ENCODE measurements around the gene NVL. TPM values are rescaled to one million over a fixed set of nuclear protein-coding genes. Genes with fewer than 3 reads are reported as not detected.

NVL gene
- total and polyA plus RNA-seq, 2 of the 4 experiments (the other 2 are of a cell fraction) = 16.5 to 18.4 TPM

DNA sequence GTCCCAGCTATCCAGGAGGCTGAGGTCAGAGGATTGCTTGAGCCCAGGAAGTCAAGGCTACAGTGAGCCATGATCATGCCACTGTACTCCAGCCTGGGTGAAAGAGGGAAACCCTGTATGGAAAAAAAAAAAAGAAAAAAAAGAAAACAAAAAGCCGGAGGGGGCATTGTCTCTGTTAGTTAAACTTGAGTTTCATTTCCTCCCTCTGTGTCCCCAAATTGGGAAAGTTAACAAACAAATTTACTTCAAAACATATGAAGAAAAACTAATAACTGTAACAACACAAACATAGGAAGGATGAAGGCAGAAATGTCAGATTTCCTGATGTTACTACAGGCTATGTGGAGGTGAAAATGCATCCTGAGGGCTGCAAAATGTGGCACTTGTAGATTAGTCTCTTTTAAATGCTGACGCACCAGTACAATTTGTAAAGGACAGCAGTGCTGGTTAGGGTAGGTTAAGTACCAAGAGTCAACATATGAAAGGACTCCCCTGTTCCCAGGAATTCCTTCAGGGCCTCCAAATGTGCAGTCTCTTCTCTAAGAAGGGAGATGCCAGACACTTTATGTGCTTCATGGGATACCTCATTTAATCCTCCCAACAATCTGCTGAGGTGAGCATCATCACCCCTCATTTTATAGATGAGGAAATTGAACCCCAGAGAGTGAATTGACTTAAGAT is 94.0 kb downstream of the NVL start:
- Histone ChIP-seq H3K23ac (ENCODE audit: low read depth, low read length) (no peak overlapping the region), H3K27me3 (ENCODE audit: control insufficient read depth, insufficient read depth, low read length) (no peaks in the 10 kb centered on the region), H2BK15ac (ENCODE audit: low read depth, low read length) (no peak overlapping the region), H3K14ac (replicated peaks; ENCODE audit: low read depth, low read length) (no peak overlapping the region), H3K18ac (ENCODE audit: low read depth, low read length) (no peak overlapping the region), H2BK5ac (ENCODE audit: low read depth, low read length, poor library complexity, severe bottlenecking) (no peak overlapping the region), H4K8ac (ENCODE audit: low read depth in 2 of 2, low read length in 2 of 2) (no peak overlapping the region), H2AK5ac (ENCODE audit: low read depth, low read length) (no peak overlapping the region), H3K9me3 (ENCODE audit: control insufficient read depth, insufficient read depth, low read length) (no peaks in the 10 kb centered on the region), H2AFZ (replicated peaks; ENCODE audit: low read length, poor library complexity) (no peak overlapping the region), H4K20me1 (ENCODE audit: insufficient read depth, low read length) (no peaks in the 10 kb centered on the region), H3K9me1 (ENCODE audit: insufficient read depth, low read length) (no peaks in the 10 kb centered on the region), H2BK120ac (ENCODE audit: low read depth, low read length) (no peak overlapping the region), H3K4me3 (ENCODE audit: insufficient read depth, low read depth, low read length) (no peak overlapping the region), H3K56ac (ENCODE audit: extremely low read depth, insufficient read depth, low read length) (no peak overlapping the region), H3K4ac (ENCODE audit: low read depth, low read length) (no peak overlapping the region), H3K27ac (ENCODE audit: insufficient read depth, low read length) (no peak overlapping the region), H3K36me3 (ENCODE audit: control insufficient read depth, insufficient read depth, low read length) (peaks cover 6% of the 10 kb centered on the region), H3K9ac (ENCODE audit: low read depth, low read length) (no peak overlapping the region), H3K4me1 (ENCODE audit: control insufficient read depth, insufficient read depth, low read length) (no peaks in the 10 kb centered on the region), H4K5ac (ENCODE audit: low read depth, low read length) (no peak overlapping the region), H2BK20ac (ENCODE audit: low read depth, low read length) (no peak overlapping the region), H2AK9ac (replicated peaks; ENCODE audit: low read depth, low read length, poor library complexity) (no peak overlapping the region), H3K4me2 (ENCODE audit: low read depth, low read length) (no peak overlapping the region), H3K79me1 (ENCODE audit: low read depth in 1 of 2, low read length in 2 of 2) (no peaks in the 10 kb centered on the region; a peak in 3 of 4 replicates), H4K91ac (ENCODE audit: insufficient read depth, low read depth, low read length) (no peak overlapping the region)
- no TSS peak for BruUV-seq (replicated peaks)
- in situ Hi-C loops (cut with MboI; ENCODE audit: low sequenced_read_pairs) (no loop called here), dilution Hi-C loops (cut with HindIII; ENCODE audit: low sequenced_read_pairs, unreplicated experiment) (no loop called here), intact Hi-C loops (cut with micrococcal nuclease) (no loop called here)
- DNase-seq = no peak
- WGBS, 2 experiments (ENCODE audit: extremely low coverage in 2 of 2, insufficient read length in 1 of 2) = no CpG with 5 or more reads among the region's 2 CpGs
- no peak for ATAC-seq (ENCODE audit: low read depth)
- ChIA-PET POLR2A (ENCODE audit: unreplicated experiment) (no interaction called here), CTCF (no interaction called here)
- TF ChIP-seq RFX5 (IDR thresholded peaks at IDR 0.05; ENCODE audit: low read depth, low read length) (no peak), POLR2A (IDR thresholded peaks at IDR 0.05; ENCODE audit: low read depth, low read length) (no peak), RCOR1 (IDR thresholded peaks at IDR 0.05; ENCODE audit: insufficient replicate concordance, low read length) (no peak), FOS (IDR thresholded peaks at IDR 0.05; ENCODE audit: low read depth, low read length) (no peak), SMC3 (IDR thresholded peaks at IDR 0.05; ENCODE audit: low read depth, low read length) (no peak), RAD21 (IDR thresholded peaks at IDR 0.05; ENCODE audit: low read length) (no peak), CEBPB (IDR thresholded peaks at IDR 0.05; ENCODE audit: low read depth, low read length) (no peak), MAZ (IDR thresholded peaks at IDR 0.05; ENCODE audit: borderline replicate concordance, low read depth, low read length) (no peak), CHD1 (IDR thresholded peaks at IDR 0.05; ENCODE audit: low read depth, low read length) (no peak)
- TF ChIP-seq, protein P1, sequence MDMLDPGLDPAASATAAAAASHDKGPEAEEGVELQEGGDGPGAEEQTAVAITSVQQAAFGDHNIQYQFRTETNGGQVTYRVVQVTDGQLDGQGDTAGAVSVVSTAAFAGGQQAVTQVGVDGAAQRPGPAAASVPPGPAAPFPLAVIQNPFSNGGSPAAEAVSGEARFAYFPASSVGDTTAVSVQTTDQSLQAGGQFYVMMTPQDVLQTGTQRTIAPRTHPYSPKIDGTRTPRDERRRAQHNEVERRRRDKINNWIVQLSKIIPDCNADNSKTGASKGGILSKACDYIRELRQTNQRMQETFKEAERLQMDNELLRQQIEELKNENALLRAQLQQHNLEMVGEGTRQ (IDR thresholded peaks at IDR 0.05; ENCODE audit: low read depth, low read length) = no peak

Measured in IMR-90 (cell line).